NCI-H2227 (cell line): ENCODE results near the gene TSPAN9.
A peak's percentile ranks its signal among the peaks of the same experiment; 100 is the strongest.

Source experiments
- DNase-seq: peaks from one replicate; lab custom pipeline; 2025; ENCODE audit not compliant: unreplicated experiment; lab: John Stamatoyannopoulos, UW

The TSPAN9 gene

DNA sequence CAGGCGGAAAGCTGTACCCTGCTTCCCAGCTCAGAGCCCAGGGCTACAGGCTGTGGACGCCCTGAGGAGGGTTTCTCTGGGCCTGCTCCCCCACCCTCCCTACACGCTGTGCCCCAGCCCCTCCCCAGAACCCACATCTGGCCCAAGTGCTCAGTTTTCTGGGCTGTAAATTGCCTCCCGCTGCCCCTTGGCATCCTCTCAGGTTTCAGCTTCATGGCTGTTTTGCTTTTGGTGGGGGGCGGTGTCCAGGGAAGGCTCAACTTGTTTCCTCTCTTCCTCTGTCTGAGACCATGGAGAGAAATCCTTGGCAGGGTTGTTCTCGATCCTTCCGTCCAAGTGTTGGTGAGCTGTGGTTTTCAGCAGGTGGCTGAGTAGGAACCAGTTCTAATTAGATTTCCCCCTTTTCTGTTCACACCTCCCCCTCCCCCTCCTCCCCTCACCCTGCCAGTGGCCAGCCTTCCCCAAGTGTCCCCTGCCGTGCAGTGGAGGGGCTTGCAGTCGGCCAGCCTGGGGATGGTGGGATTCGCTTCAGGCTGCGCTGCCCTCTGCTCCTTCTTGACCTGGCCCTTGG lies 61.8 kb downstream of the TSPAN9 start:
- no peak for DNase-seq

DNA sequence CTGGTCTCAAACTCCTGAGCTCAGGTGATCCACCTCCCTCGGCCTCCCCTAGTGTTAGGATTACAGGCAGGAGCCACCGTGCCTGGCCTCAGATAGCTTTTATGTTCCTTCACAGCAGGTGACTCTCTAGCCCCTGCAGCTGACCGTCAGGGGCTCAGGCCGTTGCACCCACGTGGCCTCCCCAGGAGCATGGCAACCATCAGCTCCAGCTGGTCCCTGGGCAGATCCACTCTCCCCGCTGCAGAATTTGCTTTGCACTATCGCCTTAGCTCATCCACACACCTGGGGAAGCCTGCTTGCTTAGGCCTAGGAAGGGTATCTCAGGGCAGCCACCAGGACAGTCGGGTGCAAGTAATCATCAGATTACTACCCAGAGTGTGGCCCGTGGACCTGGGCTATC lies 62.6 kb downstream of the TSPAN9 start:
- DNase-seq, result no peak

DNA sequence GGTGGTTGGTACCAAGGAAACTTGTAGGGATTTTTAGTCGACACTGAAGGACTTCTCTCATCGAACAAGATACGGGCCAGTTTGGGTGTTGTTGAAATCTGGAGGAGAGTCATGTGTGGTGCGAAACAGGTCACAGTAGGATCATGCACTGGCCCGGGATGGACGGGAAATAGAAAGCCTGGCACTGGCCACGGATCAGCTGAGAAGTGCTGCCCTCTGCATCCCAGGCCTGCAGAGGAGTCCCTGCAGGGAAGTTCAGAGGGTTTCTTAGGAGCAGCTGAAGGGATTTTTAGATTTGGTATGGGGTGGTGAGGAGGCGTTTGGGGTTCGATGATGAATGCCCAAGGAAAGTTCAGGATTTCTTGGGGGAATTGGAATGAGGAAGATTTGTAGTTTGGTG lies 63.1 kb downstream of the TSPAN9 start:
- DNase-seq, result no peak

DNA sequence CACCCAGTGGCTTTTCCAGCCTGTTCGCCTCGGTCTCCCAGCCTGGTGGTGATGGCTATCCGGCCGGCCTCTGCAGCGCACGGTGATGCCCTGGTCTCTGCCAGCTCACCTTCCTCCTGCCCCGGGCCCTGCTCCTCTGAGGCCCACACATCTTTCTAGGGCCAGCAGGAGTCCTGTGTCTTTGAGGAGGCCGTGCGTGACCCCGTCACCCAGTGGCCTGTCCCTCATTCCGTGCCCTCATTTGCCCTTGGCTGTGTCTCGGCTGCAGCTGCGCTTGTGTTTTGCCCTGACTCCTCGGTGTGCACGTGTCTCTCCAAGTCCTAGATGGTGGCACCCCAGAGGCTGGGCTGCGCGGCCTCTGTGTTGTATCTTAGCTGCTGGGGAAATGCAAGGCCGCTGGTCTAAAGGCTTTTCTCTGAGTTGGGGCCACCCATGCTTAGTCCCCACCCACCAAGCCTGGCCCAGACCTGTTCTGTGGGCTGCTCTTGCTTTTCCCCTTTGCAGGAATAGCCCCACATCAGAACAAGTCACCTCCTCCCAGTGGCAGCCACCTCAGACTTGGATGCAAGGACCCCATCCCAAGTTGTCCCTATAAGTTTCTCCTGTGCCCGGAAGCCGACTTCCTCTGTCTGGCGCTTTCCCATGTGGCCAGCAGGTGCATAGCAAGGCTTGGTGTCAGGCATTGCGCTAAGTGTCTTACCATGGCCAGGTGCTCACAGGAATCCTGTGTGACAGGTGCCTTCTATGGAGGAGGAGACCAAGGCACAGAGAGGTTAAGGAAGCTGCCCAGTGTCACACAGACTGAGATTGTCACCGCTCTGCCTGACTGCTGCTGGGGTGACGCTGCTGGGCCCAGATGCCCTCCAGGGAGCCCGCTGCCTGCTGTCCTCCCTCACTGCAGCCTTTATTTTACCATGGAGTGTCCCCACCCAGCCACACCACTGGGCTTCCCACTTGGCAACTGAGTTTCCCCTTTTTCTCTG lies 64.5 kb downstream of the TSPAN9 start:
- no peak for DNase-seq

DNA sequence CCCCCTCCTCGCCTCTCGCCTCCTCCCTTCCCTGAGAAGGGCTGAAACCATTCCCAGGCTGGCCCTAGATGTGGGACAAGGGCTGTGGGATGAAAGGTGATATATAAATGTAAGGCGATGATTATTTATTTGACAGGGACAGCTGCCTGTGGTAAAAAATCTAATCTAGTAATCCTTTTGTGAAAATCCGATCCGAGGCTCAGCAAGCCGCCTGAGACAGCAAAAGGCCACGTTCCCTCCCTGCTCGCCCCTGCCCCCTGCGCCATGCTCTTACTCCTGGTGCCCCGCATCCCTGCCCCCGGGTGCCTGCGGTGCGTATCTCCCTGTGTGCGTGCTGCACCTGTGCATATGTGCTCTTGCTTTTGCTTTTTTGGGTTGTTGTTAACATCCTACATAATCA lies 65.2 kb downstream of the TSPAN9 start:
- no peak for DNase-seq

DNA sequence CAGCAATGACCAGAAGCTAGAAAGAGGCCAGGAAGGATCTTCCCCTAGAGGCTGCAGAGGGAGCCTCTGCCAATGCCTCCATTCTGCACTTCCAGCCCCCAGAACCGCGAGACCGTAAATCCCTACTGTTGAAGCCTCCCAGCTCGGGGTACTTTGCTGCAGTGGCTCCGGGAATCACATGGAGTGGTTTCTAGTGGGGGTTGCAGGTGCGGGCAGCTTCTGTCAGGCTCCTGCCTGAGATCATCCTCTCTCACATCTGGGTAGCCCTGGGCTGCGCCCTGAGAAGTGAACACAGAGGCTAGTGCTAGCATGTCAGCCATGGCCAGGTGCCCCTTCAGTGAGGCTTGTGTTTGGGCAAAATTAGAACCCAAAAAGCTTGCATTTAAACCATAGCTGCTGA lies 67.3 kb downstream of the TSPAN9 start:
- no peak for DNase-seq

DNA sequence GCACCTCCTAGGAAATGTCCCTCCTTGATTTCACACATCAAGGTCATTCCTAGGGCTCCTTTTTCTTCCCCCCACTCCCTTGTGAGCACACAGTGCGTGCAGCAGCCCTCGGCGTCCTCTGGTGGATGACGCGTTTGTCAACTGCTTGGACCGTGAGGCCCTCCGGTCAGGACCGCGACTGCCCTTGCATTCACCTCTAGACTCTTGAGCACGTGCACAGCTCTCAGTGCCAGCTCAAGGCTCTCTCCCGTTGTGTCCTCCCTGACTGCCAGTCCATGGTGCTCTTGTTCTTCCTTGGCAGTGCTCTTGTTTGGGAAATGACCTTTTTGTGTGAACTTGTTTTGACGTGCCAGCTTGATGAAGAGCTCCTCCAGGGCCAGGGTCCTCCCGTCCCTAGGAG lies 67.9 kb downstream of the TSPAN9 start:
- no peak for DNase-seq

DNA sequence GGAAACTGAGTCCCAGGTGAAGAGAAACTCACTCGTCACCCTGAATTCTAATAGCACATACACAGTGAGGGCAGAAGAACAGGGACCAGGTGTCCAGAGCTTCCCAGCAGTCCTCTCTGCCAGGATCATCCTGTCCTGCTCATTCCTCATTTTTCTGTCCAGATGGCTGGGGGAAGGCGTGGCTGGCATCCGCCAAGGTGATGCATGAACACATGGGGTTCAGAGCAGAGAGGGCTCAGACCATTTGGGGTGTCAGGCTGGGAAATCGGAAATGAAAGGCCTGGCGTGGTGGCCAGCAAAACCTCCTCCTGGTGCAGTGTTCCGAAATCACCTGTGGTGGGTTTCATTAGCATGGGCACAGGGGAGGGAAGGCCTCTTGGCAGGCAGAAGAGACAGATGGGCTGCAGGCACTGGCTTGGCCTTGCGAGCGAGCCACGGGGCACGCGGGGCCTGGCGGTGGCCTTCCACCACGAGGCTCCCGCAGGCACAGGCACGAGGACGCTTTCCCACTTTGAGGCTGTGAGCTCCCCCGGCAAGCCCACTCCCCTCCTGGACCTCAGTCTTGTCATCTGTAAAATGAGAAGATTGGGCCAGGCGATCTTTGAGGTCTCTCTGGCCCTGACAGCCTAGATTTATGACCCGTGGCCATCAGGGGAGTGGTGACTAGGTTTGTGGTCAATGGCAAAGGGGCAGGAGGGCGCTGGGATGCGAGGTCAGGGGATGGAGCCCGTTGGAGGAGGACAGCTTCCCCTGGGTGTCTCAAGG lies 68.5 kb downstream of the TSPAN9 start:
- DNase-seq, result no peak

DNA sequence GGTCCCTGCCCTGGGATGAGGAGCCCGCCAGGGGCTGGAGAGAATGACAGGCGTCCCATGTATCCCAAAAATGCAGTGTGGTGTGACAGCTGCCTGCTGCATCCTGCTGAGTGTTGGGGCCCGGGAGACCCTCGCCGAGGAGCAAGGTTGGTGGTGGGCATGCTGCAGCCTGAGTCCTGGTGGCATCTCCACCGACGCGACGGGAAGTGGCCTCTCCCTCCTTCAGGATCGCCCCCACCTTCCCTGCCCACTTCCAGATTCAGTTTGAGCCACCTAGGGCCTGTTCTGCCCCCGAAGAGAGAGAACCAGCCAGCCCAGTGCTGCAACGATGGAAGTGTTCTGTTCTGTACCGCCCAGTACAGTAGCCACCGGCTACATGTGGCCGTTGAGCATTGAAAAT lies 70.1 kb downstream of the TSPAN9 start:
- DNase-seq, result no peak

DNA sequence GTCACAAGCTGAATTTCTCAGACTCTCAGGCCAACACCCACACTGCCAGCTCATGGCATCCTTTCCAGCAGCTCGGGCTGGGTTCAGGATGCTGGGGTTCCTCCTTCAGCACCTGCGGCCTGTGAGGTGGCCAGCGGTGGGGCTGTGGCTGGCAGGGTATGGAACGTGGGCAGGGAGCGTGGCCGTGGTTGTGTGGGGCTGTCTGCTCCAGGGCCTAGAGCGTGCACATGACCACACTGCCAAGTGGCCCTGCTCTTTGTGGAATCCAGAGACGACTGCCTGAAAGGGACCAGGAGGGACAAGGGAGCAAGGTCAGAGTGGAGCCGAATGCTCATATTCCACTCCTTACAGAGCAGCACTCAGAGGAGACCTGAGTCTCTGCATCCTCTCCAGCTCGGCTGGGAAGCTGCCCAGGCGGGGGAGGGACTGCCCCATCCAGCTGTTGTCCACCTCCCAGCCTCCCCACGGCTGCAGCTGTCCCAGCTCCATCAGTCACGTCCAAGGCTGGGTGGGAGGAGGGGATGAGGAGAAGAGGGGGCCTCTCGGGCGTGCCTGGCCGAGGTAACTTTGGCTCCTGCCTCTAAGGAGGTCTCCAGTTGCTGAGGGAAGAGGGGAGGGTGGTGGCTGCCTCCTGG lies 71.3 kb downstream of the TSPAN9 start:
- no peak for DNase-seq

DNA sequence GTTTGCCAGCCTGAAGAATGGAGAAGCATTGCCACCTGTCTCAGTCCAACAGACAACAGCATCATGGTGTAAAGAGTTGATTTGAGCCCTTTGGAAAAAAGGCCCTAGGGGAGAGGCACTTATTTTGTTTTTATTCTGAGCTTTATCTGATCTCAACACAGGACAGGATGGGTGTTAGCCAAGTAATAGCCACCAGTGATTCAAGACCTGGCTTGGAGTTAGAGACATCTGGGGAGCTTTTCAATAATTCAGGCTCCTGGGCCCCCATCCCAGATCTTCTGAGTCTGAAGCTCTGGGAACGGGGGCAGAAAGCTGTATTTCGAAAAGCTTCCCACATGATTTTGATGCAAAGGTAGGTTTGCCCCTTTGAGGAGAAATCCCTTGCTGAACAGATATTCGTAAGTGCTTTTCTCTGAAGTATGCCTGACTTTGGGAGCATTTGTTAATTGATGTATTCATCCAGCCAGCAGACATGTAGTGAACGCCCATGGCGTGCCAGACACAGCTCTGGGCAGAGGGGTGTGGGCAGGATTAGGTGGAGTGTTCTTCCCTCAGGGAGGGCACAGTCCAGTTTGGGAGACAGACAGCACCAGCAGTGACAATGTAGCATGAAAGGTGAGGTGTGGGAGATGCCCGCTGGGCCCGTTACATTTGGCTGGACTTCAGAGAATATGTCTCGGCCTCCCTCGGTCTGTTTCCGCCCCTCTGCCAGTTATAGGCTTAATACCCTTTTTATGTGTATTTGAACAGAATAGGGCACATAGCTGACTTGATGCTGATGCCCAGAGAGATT lies 72.5 kb downstream of the TSPAN9 start:
- no peak for DNase-seq

DNA sequence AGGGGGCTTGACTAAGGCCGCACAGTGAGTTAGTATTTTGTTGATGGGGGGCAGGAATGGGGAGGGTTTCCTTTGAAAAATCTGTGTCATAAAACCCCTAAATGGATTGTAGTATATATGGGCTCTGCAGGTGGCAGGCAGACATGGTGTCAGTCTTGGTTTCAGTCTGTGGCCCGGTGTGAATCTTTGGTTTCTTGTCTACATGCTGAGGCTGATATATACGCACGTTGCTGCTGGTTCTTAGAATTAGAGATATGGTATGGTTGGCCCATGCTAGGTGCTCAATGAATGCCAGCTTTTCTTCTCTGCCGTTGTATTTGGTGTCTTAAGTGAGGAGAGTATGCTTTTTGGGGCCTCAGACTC lies 73.1 kb downstream of the TSPAN9 start:
- no peak for DNase-seq

DNA sequence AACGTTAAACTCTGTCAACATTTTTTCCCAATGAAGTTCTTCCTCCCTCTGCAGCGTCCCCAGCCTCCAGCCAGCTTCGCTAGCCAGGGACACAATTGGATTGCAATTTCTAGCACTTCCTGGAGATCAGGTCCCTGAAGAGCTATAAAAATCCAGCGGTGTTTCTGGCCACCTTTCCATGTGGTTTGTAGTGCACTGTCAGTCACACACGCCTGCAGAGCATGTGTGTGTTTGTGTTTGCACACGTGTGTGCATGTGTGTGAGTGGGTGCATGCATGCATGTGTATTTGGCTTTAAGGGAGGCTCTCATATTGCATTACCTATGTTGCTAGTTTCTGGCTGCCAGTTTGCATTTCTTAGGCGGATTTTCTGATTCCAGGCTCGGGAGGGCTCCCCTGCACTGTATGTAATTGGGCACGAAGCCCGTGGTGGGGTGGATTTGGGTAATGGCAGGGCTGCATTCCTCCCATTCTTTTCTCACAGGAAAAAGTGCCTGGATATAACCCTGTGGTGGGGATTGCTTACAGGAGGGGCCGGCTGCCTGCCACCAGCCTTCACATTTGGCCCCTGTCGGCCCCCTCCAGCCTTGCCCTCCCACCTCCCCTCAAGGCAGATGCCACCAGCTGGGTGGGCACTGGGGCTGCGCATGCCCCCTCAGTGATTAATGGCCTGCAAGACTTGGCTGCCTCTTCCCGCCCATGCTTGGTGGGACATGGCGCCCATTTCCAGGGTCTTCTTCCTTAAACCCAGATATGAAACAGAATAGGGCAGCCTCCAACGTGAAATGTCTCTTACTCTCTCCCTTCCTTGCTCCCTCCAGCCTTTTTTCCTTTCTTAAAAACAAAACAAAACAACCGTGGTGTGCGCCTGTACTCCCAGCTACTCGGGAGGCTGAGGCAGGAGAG lies 74.0 kb downstream of the TSPAN9 start:
- no peak for DNase-seq

DNA sequence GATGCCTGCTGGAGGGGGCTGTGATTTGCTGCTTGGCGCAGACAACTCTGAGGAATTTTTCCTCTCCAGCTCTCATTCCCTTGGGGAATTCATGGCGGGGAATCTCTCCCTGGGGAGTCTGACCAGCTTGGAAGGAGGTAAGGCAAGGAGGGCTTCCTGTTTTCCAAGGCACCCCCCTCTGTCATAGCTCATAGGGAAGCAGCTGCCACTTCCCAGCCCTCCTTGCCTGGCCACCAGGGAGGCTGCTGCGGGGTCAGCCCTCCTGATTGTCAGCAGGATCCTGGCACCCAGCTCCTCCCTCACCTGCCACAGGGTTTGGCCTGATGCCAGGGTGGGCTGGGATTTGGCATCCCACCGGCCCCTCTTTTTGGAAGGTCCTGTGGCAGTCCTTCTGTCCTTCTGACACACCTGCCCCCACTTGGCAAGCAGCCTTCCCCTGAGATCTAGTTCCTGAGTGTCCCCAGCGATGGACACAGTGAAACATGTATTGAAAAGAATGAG lies 74.9 kb downstream of the TSPAN9 start:
- DNase-seq, result no peak

DNA sequence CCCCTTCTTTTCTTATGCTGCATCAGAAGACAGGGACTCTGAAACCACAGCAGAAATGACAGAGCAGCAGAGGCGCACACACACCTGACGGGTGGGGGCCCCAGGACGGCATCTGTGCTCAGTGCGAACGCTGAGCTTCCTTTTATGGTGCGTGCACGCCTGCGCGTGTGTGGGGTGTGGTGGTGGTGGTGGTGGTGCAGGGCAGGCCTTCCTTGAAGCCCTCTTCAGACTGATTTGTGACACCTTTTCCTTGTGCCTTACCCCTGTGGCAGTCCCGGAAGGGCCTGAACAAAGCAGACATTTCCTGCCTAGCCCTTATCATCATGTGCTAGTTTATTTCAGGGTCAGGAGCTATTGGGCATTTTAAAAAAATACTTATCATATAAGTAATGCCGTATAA lies 75.7 kb downstream of the TSPAN9 start:
- DNase-seq, result no peak

DNA sequence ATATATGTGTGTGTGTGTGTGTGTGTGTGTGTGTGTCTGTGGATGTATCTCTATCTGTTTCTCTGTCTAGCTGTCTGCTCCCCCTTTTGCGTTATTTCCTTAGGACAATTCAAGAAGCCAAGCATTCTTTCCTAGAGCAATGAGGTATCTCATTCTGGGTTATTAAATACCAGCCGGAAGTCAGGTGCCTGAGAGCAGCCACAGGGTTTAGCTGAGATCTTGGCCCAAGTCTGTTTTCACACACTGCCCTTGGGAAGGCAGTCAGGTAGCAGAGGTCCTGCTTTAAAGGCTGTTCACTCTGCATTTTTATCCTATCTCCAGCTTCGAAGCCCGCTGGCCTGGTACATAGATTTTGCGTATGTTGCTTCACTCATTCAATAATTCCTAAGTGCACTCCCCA lies 76.8 kb downstream of the TSPAN9 start:
- no peak for DNase-seq

DNA sequence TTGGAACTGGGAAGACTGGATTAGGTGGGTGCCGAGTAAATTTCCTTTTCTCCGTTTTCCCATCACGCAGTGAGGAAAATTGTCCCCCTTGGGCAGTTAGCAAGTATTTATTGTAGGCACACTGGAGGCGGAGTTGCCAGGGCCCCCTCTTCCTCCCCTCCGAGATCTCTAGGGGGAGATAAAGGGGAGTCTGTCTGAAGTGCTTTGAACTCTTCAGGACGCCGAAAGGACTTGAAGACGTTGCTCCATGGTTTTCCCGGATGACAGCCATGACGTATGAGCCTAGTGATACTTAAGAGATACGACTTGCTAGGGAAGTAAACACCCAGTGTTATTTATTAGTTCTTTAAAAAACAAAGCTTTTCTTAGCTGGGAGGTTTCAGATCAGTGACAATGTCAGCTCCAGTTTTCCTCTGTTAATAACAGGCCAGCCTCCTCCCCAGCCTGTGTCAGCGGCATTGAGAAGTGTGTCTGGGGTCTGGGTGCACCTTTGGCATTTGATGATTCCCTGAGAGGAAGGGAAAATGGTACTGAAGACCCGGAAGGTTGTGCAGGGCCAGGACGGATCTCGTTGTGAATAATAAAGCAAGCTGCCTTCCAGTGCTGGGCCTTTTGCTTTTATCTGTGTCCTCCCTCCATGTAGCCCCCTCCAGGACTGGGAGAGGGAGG lies 78.7 kb downstream of the TSPAN9 start:
- peak; percentile 10 for DNase-seq

DNA sequence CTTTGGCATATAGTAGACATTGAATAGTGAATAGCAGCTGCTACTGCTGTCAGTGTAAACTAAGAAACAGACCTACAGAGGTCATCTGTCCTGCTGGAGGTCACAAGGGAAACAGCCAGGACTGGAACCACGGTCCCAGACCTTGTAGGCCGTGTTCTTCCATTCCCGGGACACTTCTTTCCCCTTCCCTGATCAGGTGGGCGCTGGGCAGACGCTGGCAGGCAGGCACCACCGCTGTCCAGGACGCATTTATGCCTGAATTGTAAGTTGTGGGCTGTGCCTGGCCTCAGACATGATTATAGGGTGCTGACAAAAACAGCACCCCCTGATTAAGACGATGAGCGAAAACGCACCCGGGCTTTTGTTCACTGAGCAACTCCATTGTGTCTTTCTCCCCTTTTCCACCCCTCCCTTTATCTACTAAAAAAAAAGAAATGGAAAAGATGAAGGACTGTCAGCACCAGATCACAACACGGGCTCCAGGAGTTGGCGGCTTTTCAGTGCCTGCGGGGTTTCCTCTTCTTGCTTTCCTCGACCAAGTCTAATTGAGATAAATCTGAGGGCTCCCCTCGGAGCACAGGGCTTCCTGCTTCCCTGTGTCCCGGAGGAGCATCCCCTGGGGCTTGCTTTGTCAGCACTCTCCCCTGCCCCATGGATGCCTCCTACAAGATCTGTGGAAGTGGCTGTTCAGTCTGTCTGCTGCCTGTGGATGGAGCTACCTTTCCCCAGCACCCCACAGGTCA lies 80.6 kb downstream of the TSPAN9 start:
- peak; percentile 69 for DNase-seq
